GM12874 (cell line): ENCODE measurements around the gene GPSM3.

Source experiments
- TF ChIP-seq, protein P1 (sequence below): IDR thresholded peaks from 2 replicates; pipeline ENCODE4 v1.5.1; 2011; ENCODE audit warnings: low read depth, mild to moderate bottlenecking, control low read depth, low read length, moderate library complexity; ENCODE audit not compliant: insufficient read depth

Gene GPSM3

GRCh38 chr6:32194388-32194787, 1.9 kb upstream of the GPSM3 start:
- TF ChIP-seq, protein P1, sequence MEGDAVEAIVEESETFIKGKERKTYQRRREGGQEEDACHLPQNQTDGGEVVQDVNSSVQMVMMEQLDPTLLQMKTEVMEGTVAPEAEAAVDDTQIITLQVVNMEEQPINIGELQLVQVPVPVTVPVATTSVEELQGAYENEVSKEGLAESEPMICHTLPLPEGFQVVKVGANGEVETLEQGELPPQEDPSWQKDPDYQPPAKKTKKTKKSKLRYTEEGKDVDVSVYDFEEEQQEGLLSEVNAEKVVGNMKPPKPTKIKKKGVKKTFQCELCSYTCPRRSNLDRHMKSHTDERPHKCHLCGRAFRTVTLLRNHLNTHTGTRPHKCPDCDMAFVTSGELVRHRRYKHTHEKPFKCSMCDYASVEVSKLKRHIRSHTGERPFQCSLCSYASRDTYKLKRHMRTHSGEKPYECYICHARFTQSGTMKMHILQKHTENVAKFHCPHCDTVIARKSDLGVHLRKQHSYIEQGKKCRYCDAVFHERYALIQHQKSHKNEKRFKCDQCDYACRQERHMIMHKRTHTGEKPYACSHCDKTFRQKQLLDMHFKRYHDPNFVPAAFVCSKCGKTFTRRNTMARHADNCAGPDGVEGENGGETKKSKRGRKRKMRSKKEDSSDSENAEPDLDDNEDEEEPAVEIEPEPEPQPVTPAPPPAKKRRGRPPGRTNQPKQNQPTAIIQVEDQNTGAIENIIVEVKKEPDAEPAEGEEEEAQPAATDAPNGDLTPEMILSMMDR = no peak

DNA sequence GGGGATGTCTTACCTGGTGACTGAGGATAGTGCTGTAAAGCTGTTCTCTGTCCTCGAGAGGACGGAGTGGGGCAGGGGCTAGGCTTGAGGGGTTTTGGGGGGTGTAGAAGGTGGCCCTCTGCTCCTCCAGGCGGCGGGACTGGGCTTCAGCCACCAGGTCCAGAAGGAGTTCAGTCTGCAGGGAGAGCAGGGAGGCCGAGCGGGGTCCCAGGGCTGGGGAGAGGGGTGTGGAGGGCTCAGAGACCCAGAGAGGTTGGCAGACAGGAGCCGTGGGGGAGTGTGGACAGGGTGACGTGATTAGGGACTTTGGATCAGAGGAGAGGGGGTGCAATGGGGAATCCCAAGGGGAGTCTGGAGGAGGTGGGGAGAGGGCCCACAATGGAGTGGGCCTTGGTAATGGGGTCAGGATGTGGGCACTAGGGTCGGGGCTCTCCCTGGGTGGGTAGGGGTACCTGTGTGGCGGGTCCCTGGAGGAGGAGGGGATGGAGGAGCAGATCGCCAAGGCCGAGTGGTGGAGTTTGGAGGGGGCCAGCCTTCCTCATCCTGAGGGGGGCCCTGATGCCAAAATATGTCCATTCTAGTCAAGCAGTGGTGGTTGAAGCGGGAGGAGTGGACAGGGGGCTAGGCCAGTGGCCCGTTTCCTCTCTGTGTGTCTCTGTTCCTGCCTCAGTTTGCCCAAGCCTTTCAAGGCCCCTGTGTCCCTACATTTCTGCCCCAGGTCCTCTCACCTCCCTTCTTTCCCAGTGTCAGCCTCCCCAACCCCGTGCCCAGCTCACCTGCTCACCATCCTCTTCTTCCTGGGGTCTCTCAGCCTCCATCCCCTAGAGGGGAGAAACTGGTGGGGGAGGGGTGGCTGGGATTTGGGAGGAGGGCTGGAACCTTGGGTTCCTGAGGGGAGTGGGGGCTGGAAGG, 491 bp downstream of the GPSM3 start:
- TF ChIP-seq, protein P1 = no peak

GRCh38 chr6:32190911-32191677, 1.3 kb downstream of the GPSM3 start:
- TF ChIP-seq, protein P1 = no peak

- TF ChIP-seq, protein P1 = no peak
Measured at GRCh38 chr6:32190054-32190851, 2.2 kb downstream of the GPSM3 start, which contains the start of gene PBX2. PBX2 (minus strand) TSS chr6:32190202; CDS start chr6:32189915, 287 bp downstream.

DNA sequence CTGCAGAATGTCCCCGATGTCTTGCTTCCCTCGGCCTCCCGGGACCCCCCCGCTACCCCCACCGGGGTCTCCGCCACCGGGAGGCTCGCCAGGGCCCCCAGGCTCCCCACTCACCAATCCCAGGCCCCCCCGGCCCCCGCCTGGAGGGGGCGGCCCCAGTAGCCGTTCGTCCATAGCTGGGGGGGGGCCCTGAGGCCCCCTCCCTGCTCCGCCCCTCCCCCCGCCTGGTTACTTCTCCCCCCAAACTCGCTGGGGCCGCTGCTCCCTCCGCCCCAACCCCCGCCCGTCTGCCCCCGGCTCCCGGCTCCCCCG, 2.7 kb downstream of the GPSM3 start:
- TF ChIP-seq, protein P1 = no peak

GRCh38 chr6:32189069-32189741, 3.2 kb downstream of the GPSM3 start:
- TF ChIP-seq, protein P1 = no peak
